Measurements from ENCODE around the gene NUTM1. TPM values are rescaled to one million over a fixed set of nuclear protein-coding genes. Genes with fewer than 3 reads are reported as not detected.
A peak's percentile ranks its signal among the peaks of the same experiment; 100 is the strongest.

NUTM1 gene
- total RNA-seq, 2 donors from 2014 or later, result not detected

GRCh38 chr15:34329006-34329405 is 14.1 kb upstream of the NUTM1 start:
- peaks cover 87% of the 10 kb centered on the region for H3K4me1 Mint-ChIP-seq (ENCODE audit: low read depth)
- H3K9me3 Mint-ChIP-seq, result no peaks in the 10 kb centered on the region
- H3K27me3 Mint-ChIP-seq (ENCODE audit: low read depth), result no peaks in the 10 kb centered on the region
- H3K27ac Mint-ChIP-seq, result peak overlapping the region; percentile 10
- H3K4me3 Mint-ChIP-seq, result peak overlapping the region; percentile 47 to 79
- no peaks in the 10 kb centered on the region for H3K36me3 Mint-ChIP-seq (ENCODE audit: insufficient read depth in 2 of 2)
- DNase-seq (no peak), ATAC-seq (replicated peaks in 1 of 2) (no peak)

- peaks cover 93% of the 10 kb centered on the region for H3K4me1 Mint-ChIP-seq (ENCODE audit: low read depth)
- no peaks in the 10 kb centered on the region for H3K27me3 Mint-ChIP-seq (ENCODE audit: low read depth)
- peak overlapping the region; percentile 35 to 38 for H3K4me3 Mint-ChIP-seq
- peak overlapping the region; percentile 44 for H3K27ac Mint-ChIP-seq
- H3K36me3 Mint-ChIP-seq (ENCODE audit: insufficient read depth in 2 of 2), result no peaks in the 10 kb centered on the region
- ATAC-seq (replicated peaks in 1 of 2) (no peak), DNase-seq (no peak)
- no peaks in the 10 kb centered on the region for H3K9me3 Mint-ChIP-seq
Measured at GRCh38 chr15:34330279-34330678, 12.8 kb upstream of the NUTM1 start.

GRCh38 chr15:34331809-34332208 is 11.3 kb upstream of the NUTM1 start:
- ATAC-seq (replicated peaks in 1 of 2) (peak; percentile 69 to 79), DNase-seq (peak in 1 of 2 donors; percentile 11)
- H3K9me3 Mint-ChIP-seq, result no peaks in the 10 kb centered on the region
- no peaks in the 10 kb centered on the region for H3K27me3 Mint-ChIP-seq (ENCODE audit: low read depth)
- H3K4me3 Mint-ChIP-seq, result peak overlapping the region; percentile 16 to 27
- peak overlapping the region; percentile 86 for H3K27ac Mint-ChIP-seq
- no peaks in the 10 kb centered on the region for H3K36me3 Mint-ChIP-seq (ENCODE audit: insufficient read depth in 2 of 2)
- peaks cover 97% of the 10 kb centered on the region for H3K4me1 Mint-ChIP-seq (ENCODE audit: low read depth)

GRCh38 chr15:34332553-34333120 is 10.5 kb upstream of the NUTM1 start:
- DNase-seq, result no peak
- ATAC-seq (replicated peaks in 1 of 2), result no peak
- Mint-ChIP-seq H3K9me3 (no peaks in the 10 kb centered on the region), H3K4me1 (ENCODE audit: low read depth) (peaks cover 92% of the 10 kb centered on the region), H3K4me3 (peak overlapping the region; percentile 27 to 96), H3K27ac (peak overlapping the region; percentile 86), H3K27me3 (ENCODE audit: low read depth) (no peaks in the 10 kb centered on the region), H3K36me3 (ENCODE audit: insufficient read depth in 2 of 2) (no peaks in the 10 kb centered on the region)

GRCh38 chr15:34334672-34335071 is 8.4 kb upstream of the NUTM1 start:
- peak overlapping the region; percentile 94 to 96 for H3K4me3 Mint-ChIP-seq
- ATAC-seq (replicated peaks in 1 of 2) (no peak), DNase-seq (no peak)
- H3K36me3 Mint-ChIP-seq (ENCODE audit: insufficient read depth in 2 of 2), result peaks cover 0 to under 1% of the 10 kb centered on the region in 2 donors
- H3K27me3 Mint-ChIP-seq (ENCODE audit: low read depth), result no peaks in the 10 kb centered on the region
- peaks cover 80% of the 10 kb centered on the region for H3K4me1 Mint-ChIP-seq (ENCODE audit: low read depth)
- peak overlapping the region; percentile 94 for H3K27ac Mint-ChIP-seq
- no peaks in the 10 kb centered on the region for H3K9me3 Mint-ChIP-seq

GRCh38 chr15:34335176-34336032 is 7.7 kb upstream of the NUTM1 start:
- no peak for DNase-seq
- Mint-ChIP-seq H3K4me1 (ENCODE audit: low read depth) (peaks cover 80% of the 10 kb centered on the region), H3K27me3 (ENCODE audit: low read depth) (no peaks in the 10 kb centered on the region)

GRCh38 chr15:34336231-34336990 is 6.7 kb upstream of the NUTM1 start:
- peak overlapping the region; percentile 94 for H3K27ac Mint-ChIP-seq
- no peaks in the 10 kb centered on the region for H3K27me3 Mint-ChIP-seq (ENCODE audit: low read depth)
- peaks cover under 1 to 13% of the 10 kb centered on the region in 2 donors for H3K36me3 Mint-ChIP-seq (ENCODE audit: insufficient read depth in 2 of 2)
- no peaks in the 10 kb centered on the region for H3K9me3 Mint-ChIP-seq
- H3K4me1 Mint-ChIP-seq (ENCODE audit: low read depth), result peaks cover 78% of the 10 kb centered on the region
- H3K4me3 Mint-ChIP-seq, result peak overlapping the region; percentile 94 to 96
- no peak for ATAC-seq (replicated peaks in 1 of 2)
- DNase-seq, result no peak

More at GRCh38 chr15:34335176-34336032, 7.7 kb upstream of the NUTM1 start:
- H3K36me3 Mint-ChIP-seq (ENCODE audit: insufficient read depth in 2 of 2), result peaks cover 0 to 5% of the 10 kb centered on the region in 2 donors
- H3K9me3 Mint-ChIP-seq, result no peaks in the 10 kb centered on the region
- peak overlapping the region; percentile 94 to 96 for H3K4me3 Mint-ChIP-seq
- no peak for ATAC-seq (replicated peaks in 1 of 2)
- H3K27ac Mint-ChIP-seq, result peak overlapping the region; percentile 94

GRCh38 chr15:34336991-34337556 is 6.0 kb upstream of the NUTM1 start:
- no peaks in the 10 kb centered on the region for H3K27me3 Mint-ChIP-seq (ENCODE audit: low read depth)
- H3K9me3 Mint-ChIP-seq, result no peaks in the 10 kb centered on the region

GRCh38 chr15:34337557-34338306 is 5.4 kb upstream of the NUTM1 start, which contains the start of gene SLC12A6:
Gene SLC12A6 (minus strand): TSS chr15:34337781. CDS start chr15:34336680, 1,101 bp downstream.
- Mint-ChIP-seq H3K27ac (peak within 1 kb of the TSS; percentile 94), H3K4me3 (peak within 1 kb of the TSS; percentile 94 to 96), H3K4me1 (ENCODE audit: low read depth) (peaks cover 73% of the 10 kb centered on the region)

More at GRCh38 chr15:34336991-34337556, 6.0 kb upstream of the NUTM1 start:
- DNase-seq (peak; percentile 27 to 42), ATAC-seq (replicated peaks in 1 of 2) (peak; percentile 11 to 21)
- H3K4me3 Mint-ChIP-seq, result peak overlapping the region; percentile 94 to 96
- H3K4me1 Mint-ChIP-seq (ENCODE audit: low read depth), result peaks cover 78% of the 10 kb centered on the region
- H3K36me3 Mint-ChIP-seq (ENCODE audit: insufficient read depth in 2 of 2), result peaks cover 6 to 20% of the 10 kb centered on the region in 2 donors
- H3K27ac Mint-ChIP-seq, result peak overlapping the region; percentile 94

GRCh38 chr15:34338347-34338746 is 4.8 kb upstream of the NUTM1 start:
- Mint-ChIP-seq H3K27me3 (ENCODE audit: low read depth) (no peaks in the 10 kb centered on the region), H3K4me3 (peak overlapping the region; percentile 75 to 96), H3K4me1 (ENCODE audit: low read depth) (peaks cover 67% of the 10 kb centered on the region), H3K27ac (no peak overlapping the region), H3K9me3 (no peaks in the 10 kb centered on the region), H3K36me3 (ENCODE audit: insufficient read depth in 2 of 2) (peaks cover 6 to 20% of the 10 kb centered on the region in 2 donors)
- ATAC-seq (replicated peaks in 1 of 2), result no peak
- no peak for DNase-seq

More at GRCh38 chr15:34337557-34338306, 5.4 kb upstream of the NUTM1 start, which contains the start of gene SLC12A6:
- H3K36me3 Mint-ChIP-seq (ENCODE audit: insufficient read depth in 2 of 2), result peaks cover 6 to 20% of the 10 kb centered on the region in 2 donors
- H3K27me3 Mint-ChIP-seq (ENCODE audit: low read depth), result no peaks in the 10 kb centered on the region
- no peaks in the 10 kb centered on the region for H3K9me3 Mint-ChIP-seq
- DNase-seq, result peak; percentile 93 to 95
- peak; percentile 81 to 84 for ATAC-seq (replicated peaks in 1 of 2)

GRCh38 chr15:34339946-34340345 is 3.2 kb upstream of the NUTM1 start:
- Mint-ChIP-seq H3K9me3 (no peaks in the 10 kb centered on the region), H3K36me3 (ENCODE audit: insufficient read depth in 2 of 2) (peaks cover 6 to 20% of the 10 kb centered on the region in 2 donors), H3K4me1 (ENCODE audit: low read depth) (peaks cover 52% of the 10 kb centered on the region), H3K4me3 (peak overlapping the region; percentile 6 to 43), H3K27ac (peak overlapping the region; percentile 19), H3K27me3 (ENCODE audit: low read depth) (no peaks in the 10 kb centered on the region)
- ATAC-seq (replicated peaks in 1 of 2), result no peak
- no peak for DNase-seq
